Activated CD4-positive, CD25-positive, alpha-beta regulatory T cell treated with anti-CD3 and anti-CD28 coated beads, Interleukin-2, amount 50 U/mL, for 16 hours (primary cell): ENCODE data around the gene RFTN2.
"Not testable (repeated sequence)": the region's sequence is repeated elsewhere in the genome, so short reads cannot be mapped to it uniquely, and the experiment has no call there.

Experiments
- DNase-seq: peaks from one replicate; pipeline ENCODE4 v3.0.0-alpha.2; 2020; ENCODE audit warnings: low read depth, low spot score

The RFTN2 gene

DNA sequence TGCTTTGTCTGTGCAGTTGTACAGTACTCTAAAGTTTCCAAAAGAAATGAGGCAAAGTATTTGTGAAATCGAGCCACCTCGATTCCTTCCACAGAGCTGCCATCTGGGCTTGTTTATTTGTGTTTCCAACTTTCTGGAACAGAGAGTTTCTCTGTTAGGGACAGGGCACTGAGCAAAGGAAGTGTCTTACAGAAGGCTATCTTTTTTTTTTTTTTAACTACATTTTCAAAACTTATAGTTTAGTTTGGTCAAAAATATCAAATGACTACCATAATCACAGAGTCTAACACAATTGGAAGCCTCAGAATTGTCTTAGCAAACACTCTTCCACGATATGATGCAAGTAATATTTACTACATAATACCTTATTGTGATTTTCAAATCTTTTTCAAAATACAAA, 796 bp downstream of the RFTN2 start:
- no peak for DNase-seq

GRCh38 chr2:197674060-197674459, 1.3 kb downstream of the RFTN2 start:
- DNase-seq = no peak

DNA sequence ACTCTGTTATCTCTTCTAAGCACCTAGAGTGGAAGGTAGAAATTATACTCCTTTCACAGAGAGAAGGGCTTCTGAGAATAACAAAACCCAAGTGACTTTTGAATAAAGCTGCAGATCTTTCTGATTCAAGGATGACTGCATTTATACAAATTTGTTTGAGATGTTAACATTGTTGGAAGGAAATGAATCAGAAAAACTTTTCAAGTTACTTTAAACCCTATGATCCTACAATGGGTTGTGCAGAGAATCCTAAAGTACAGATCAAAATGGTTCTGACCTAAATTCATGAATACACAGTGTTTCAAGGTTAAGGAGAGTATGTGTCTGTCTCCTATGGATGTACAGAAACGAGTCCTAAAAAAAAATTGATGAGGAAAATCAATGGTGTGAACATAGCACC, 1.8 kb downstream of the RFTN2 start:
- DNase-seq = no peak

DNA sequence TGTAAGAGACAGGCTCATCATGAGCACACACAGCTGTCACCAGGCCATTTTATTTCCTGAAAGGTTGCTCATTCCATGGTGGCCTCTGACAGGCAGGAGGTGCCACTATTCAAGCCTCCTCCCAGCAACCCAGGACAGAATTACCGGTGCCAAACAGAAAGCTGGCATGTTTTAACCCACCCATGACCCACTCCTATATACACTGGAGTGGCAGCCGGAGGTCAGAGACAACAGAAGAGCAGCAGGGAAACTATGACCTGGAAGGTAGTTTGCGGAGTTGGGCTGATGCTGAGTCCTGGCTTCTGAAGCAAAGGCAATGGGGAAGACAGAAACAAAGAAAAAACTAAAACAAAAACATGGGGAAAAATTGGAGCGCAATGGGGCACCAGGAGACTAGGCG, 2.3 kb downstream of the RFTN2 start:
- no peak for DNase-seq

DNA sequence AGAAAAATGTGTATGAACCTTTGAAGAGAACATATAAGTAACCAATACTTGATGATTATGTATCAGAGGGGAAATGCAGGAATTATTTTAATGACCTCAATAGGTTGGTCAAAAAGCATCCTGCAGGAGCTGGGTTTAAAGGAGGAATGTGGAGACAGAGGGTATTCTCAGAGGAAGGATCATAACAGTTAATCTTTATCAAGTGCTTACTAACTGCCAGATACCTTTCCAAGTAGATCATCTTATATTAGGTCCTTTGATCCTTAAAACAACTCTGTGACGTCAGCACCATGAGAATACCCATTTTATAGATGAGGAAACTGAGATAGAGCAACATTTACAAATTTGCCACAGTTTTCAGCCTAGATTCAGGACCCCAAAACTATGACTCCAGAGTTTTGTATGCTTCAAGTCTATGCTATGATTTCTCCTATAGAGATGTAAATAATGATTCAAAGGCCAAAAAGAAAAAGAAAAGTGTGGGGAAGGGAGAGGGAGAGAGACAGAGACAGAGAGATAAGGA, 3.0 kb downstream of the RFTN2 start:
- no peak for DNase-seq

GRCh38 chr2:197669077-197669476, 6.3 kb downstream of the RFTN2 start:
- no peak for DNase-seq

GRCh38 chr2:197668296-197668695, 7.1 kb downstream of the RFTN2 start:
- no peak for DNase-seq

DNA sequence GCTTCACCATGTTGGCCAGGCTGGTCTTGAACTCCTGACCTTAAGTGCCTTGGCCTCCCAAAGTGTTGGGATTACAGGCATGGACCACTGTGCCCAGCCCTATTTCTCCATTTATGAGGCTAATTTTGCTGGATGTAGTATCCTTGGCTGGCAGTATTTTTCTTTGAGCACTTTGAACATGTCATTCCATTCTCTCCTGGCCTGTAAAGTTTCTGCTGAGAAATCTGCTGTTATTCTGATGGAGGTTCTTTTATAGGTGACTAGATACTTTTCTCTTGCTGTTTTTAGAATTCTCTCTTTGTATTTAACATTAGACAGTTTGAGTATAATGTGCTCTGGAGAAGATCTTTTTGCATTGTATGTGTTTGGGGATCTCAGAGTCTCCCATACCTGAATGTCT, 9.1 kb downstream of the RFTN2 start:
- DNase-seq = no peak

DNA sequence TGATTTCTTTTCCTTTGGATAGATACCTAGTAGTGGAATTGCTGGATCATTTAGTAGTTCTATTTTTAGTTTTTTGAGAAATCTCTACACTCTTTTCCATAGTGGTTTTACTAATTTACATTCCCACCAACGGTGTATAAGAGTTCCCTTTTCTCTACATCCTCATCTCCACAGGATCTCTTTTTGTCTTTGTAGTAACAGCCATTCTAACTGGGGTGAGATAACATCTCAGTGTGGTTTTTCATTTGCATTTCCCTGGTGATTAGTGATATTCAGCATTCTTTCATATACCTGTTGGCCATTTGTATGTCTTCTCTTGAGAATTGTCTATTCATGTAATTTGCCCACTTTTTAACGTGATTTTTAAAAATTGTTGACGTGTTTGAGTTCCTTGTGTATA, 13.8 kb downstream of the RFTN2 start:
- DNase-seq = no peak

DNA sequence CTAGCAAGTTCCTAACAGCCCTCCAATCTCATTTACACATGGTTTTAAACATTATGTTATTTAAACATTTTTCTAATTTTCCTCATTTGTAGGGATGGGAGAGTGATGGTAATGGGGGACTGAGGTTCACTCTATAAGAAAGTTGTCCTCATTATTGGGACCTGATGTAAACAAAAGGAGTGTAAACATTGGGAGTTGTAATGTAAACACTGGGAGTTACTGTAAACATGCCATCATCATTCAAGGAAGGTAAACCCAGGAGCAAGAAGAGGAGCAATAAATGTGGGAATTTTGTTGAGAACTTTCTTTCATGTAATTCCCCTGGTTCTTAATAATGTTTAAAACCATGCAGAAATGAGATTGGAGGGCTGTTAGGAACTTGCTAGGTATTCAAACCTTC, 17.8 kb downstream of the RFTN2 start:
- DNase-seq = no peak

DNA sequence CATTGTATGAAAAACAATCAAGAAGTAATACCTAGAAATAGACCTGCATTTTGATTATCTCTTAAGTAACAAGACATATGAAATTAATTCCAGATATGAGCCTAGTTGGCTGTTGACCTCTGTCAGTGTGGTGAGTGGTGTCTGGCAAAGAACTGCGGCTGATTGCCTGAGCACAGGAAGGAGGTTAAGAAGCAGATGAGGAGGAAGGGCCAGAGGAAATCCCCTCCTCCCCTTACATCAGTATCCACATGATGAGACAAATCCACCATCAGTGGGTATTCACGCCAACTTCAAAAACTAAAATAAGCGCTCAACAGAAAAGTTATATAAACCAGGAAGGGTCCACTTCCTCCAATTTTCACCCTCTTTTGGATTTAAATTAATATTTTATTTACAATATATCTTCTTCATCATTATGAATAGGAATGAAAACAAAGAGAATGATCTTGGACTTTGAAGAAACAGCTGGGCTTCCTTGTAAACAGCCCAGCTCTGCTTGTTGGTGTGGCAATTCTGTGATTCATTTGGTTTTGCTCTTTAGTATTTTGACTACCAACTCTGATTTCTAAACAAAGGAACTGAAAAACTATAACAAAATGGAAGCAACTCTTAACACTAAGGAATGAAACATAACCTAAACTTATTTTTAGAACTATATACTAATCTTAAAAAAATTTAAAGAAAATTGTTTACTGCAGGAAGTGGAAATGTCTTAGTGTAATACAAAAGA, 27.3 kb downstream of the RFTN2 start:
- DNase-seq = no peak

DNA sequence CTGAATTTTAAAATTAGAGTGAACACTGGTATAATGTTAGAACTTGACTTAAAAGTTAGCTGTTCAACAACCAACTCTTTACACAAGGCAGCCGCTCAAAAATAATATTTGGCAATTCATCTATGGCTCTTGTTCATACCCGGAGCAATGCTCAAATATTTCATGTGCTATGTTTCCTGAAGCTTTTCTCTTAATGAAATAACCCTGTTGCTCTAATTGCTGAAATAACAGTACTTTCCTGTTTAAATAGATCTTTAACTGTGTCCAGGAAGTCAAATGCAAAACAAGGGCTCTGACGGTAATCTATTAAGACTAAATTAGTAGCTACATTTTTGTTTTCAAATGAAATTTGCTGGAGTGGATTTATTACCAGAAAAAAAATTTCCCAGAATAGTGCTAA, 33.7 kb downstream of the RFTN2 start:
- no peak for DNase-seq

GRCh38 chr2:197640571-197641122, 34.7 kb downstream of the RFTN2 start:
- DNase-seq = not testable (repeated sequence)

DNA sequence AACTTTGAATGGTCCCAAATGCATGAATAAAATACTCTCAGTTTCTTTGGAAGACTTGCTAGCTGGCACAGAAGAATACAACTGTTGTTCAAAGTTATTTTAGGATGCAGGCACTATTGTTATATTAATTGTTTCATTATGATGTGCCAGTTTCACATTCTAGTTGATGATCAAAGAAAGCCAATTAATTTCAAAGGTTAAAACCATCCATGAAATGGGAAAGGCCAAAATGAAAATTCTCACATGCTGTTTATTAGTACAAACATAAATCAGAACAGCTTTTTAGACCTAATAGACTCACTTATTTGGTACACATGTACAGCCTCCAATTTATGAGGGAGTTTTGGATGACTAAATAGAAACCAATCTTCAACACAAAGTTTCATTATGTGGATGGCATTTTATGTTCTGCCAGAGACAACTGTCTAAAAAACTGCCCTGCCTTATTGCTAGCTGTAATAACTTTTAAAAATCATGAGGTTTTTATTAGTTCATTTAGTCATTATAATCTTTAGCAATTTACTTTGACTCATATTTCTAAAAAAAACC, 42.2 kb downstream of the RFTN2 start:
- no peak for DNase-seq

GRCh38 chr2:197628043-197628500, 47.3 kb downstream of the RFTN2 start:
- DNase-seq = no peak

DNA sequence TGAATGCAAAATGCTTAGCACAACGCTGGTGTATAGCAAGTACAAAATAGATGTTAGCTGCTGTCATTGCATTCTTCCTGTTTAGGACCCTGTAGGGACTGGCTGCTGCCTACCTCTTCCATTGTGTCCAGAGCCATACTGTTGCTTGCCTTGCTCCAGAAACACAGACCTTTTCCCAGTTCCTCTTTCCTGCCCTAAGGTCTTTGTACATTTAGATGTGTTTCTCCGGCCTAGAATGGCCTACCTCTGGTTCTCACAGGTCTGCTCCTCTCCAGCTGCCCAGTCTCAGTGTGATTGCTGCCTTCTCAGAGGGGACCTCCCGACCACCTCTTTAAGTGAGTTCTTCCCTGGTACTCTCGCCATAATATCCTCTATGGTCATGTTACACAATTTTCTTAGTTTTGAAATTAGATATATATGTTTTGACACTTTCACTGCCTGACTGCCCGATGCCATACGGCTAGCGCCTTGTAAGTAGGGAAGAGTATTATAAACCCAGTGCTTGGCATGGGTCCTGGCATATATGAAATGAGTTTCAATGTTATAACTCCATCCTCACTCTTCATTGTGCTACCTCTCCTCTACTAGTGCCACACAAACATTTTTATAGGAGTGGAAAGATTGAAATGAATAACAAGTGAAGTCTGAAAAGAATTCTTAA, 48.3 kb downstream of the RFTN2 start:
- no peak for DNase-seq

GRCh38 chr2:197620133-197620532, 55.3 kb downstream of the RFTN2 start:
- DNase-seq = no peak

DNA sequence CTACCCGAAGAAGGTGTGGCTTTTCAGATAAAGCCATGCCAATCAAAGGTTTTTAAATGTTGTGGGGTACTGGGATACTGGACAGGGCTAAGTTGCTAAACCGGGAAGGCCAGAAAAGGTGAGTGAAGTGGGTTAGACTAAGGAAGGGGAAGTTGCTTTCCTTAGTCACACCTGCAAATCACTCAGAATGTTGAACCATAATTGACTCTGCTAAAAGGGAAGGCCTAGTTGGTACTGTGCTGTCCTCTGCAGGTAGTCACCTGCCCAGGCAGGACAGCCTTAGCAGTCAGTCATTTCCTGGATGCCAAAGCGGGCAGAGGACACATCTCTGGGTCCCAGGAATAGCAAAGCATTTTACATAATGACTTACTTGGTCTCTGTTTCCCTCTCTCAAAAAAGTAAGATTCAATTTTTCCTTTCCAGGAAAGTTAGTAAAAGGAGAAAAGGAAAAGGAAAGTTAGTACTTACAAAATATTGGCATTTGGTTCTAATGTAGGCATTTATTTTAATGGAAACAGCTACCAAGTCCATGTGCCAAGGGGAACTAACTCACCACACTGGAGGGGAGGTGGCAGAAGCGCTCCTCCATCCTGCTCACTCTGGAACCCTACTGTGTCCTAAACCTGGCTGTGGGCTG, 60.3 kb downstream of the RFTN2 start:
- no peak for DNase-seq

DNA sequence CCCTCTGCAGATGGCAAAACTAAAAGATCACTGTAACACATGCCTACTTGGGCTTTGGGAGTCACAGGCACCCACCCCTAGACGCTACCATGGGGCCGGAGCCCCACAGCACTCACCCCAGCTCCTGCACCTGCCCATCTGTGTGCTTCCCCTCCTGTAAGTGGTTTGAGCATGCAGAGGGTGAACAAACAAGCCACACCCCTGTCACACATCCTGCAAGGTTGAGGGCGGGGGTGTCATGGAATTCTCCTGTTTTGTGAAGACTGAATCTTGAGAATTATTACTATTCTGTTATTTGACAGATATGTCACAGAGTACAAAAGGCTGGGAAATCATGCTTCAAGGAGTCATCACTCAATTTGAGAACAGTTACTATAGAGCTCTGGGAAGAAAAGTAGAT, 60.9 kb downstream of the RFTN2 start:
- no peak for DNase-seq

- DNase-seq = no peak
Measured at GRCh38 chr2:197613509-197613987, 61.8 kb downstream of the RFTN2 start.

GRCh38 chr2:197606180-197606579, 69.2 kb downstream of the RFTN2 start:
- no peak for DNase-seq
